ENCODE measurements around the gene MIA.
A peak's percentile ranks its signal among the peaks of the same experiment; 100 is the strongest.

DNA sequence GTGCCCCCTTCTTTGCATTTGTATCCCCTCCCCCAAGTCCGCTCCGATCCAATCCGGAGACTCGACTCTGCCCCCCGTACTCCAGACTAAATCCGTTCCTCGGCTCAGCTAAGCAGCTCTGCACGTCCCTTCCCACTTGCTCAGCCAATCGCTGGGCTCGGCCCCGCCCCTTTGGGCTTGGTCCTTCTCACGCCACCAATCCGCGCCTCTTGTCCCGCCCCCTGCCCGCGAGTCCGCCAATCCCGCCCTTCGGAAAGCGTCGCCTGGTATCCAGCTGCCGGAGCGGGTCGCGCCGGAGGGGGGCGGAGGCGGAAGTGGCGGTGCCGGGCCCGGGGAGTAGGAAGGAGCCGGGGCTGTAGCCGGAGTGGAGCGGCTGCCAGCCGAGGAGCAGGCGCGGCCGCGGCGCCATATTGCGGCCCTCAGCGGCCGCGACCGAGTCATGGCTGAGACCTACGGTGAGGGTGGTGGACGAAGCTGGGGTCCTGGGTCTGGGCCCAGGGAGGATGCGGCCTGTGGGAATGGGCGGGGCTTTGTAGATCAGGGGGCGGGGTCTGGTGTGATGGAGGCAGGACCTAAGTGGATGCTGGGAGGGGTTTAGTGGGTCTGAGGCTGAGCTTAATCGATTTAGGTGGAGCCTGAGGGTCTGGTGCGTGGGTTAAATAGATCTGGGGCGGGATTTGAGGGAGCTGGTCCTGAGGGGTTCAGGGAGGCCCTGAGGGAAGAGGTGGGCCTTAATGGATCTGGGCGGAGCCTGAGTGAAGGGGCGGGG, 2.8 kb downstream of the MIA start, which contains the start of gene RAB4B:
- TF ChIP-seq CTCF (IDR thresholded peaks at IDR 0.05) (peak in 2 of 6 experiments; percentile 21 to 23), POLR2A (IDR thresholded peaks at IDR 0.05) (peak; percentile 50 to 95)

All from adrenal gland (tissue), 5 donors.